ENCODE data around the gene BMP6.

The BMP6 gene

DNA sequence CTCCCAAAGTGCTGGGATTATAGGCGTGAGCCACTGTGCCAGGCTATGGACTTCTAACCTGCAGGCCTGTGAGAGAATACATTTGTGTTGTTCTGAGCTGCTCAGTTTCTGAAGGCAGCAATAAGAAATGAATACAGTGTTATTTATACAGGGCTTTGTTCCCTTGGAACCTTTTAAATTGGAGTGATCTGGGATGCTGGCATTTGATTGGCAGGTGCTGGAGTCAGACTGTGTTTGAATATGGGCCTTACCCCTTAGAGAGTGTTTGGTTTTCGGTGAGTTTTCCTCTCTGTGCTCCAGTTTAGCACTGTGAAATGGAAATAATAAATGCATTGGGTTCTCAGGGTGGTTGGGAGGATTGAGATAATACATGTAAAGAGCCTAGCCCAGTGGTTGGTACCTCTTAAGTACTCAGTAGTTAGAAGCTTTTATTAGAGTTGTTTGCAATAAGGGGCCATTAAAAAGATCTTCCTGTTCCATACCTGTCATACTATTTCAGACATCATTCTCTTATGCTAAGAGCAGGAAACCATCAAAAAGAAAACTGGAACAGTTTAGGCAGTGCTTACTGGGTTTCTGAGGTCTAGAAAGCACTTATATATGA is 22.1 kb downstream of the BMP6 start:
- peak; percentile 31 for DNase-seq

DNA sequence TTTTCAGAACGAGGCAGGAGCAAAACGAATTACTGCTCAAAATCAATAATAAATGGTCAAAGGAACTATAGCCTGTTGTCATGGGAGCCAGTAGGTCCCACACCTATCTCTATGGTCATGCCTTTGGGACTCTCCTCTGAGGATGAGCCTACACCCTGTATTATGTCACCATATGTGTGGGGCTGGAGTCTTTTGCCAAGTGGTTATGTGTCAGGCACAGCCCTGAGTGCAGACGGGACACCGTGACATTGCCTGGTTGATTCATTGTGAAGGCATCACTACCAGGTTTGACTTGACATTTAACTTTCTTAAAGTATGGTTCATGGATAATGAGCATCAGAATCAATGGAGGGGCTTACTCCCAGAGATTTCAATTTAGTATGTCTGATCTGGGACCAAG is 23.6 kb downstream of the BMP6 start:
- DNase-seq, result no peak

- no peak for DNase-seq
Measured at GRCh38 chr6:7750197-7750596, 24.3 kb downstream of the BMP6 start.

DNA sequence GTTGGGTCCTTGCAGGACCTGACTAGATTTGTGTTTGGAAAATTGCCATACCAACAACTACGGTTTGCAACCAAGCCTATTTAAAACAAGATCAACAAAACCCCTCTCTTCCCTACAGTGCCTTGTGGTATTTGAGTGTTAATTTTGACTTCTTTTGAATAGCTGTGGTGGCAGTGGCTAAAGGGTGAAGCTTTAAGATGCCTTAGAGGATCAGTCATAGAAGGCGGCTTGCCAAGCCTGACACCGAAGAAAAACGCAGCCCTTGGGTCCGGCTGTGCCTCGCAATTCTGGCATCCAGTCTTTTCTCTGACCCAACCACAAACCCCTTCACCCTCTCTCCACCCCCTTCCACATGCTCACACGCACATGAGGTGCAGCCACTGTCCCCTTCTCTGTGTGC is 32.6 kb downstream of the BMP6 start:
- DNase-seq, result no peak

DNA sequence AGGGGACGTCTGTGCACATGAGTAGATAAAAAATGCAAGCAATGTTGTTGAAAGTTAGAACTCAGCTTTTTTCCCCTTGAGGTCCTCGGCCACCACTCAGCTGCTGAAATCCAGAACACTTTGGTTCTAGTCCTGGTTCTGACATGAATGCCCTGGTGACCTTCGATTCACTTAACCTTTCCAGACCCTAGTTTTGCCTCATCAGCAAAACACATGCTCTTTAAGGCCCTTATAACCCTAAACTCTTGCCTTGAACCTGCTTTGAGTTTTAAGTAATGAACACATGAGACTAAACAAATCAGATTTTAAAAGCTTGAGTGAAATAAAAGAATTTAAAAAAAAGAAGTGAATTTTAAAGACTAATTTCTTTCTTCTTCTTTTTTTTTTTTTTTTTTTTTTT is 33.4 kb downstream of the BMP6 start:
- no peak for DNase-seq

- no peak for DNase-seq
Measured at GRCh38 chr6:7761051-7761450, 35.2 kb downstream of the BMP6 start.

GRCh38 chr6:7762760-7763159 is 36.9 kb downstream of the BMP6 start:
- DNase-seq, result no peak

- DNase-seq, result peak; percentile 75
Measured at GRCh38 chr6:7763881-7764280, 38.0 kb downstream of the BMP6 start.

GRCh38 chr6:7765575-7766325 is 39.9 kb downstream of the BMP6 start:
- no peak for DNase-seq

DNA sequence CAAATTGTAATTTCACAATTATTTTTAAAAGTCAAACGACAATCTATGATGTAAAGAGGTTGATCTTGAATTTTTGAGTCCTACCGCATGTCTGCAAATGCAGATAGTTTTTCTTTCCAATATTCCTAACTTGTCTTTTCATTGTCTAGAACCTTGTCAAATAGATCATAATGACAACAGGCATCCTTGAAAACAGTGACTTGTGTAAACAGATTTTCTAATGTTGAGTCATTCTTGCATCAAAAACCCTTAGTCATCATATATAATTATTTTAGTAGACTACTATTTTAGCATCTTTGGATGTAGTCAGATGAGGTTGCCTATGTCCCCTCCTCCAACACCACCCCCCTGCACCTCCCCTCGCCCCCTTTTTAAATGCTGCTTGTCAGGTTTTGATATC is 43.8 kb downstream of the BMP6 start:
- no peak for DNase-seq

DNA sequence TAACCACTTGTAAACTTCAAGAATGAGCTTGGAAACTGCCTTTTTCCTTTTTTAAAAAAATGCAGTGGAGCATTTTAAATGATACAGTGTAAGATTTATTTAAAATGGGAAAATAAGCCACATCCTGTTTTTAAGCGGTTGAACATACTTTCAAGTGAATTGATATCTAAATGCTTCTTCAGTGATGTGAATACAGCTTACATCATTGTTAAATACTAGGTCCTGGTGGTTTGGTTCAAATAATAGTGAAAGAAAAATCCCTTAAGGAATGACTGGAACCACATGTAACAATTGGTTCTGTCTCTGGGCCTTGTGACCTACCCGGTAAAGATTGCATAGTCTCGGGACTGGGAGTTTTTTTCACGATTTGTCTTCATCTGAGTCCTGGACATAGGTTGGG is 44.2 kb downstream of the BMP6 start:
- DNase-seq, result no peak

- no peak for DNase-seq
Measured at GRCh38 chr6:7770601-7771000, 44.7 kb downstream of the BMP6 start.

GRCh38 chr6:7773322-7773721 is 47.4 kb downstream of the BMP6 start:
- no peak for DNase-seq

DNA sequence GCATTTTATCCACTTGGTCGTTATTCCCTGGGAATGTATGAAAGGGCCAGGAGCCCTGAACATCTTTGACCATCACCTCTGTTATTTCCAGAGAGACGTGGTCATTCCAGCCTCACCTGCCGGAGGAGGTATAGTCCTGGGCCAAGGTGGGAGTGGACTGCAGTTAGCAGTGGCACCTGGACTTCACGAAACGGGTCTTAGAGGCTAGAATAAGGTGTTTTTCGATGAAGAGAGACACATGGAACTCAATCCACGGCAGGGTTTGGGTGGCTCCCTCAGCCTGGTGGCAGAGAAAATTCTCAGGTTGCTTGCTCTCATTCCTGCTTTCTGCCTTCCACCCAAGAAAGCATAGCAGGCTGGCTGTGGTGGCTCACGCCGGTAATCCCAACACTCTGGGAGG is 48.0 kb downstream of the BMP6 start:
- DNase-seq, result no peak

DNA sequence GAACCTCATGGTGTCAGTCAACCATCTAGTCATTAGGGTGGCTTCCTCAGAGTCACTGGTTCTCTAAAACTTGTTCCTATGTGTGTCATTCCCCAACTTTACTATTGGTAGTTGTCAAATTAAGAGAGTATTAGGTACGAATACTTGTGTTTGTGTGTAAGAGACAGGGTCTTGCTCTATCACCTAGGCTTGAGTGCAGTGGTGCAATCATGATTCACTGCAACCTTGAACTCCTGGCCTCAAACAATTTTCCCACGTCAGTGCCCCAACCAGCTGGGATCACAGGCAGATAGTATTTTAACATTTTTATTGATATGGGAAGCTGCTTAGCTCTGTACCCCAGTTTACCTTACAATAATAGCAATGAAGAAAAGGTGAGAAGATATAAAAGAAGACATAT is 50.6 kb downstream of the BMP6 start:
- no peak for DNase-seq

GRCh38 chr6:7777074-7777473 is 51.2 kb downstream of the BMP6 start:
- no peak for DNase-seq

DNA sequence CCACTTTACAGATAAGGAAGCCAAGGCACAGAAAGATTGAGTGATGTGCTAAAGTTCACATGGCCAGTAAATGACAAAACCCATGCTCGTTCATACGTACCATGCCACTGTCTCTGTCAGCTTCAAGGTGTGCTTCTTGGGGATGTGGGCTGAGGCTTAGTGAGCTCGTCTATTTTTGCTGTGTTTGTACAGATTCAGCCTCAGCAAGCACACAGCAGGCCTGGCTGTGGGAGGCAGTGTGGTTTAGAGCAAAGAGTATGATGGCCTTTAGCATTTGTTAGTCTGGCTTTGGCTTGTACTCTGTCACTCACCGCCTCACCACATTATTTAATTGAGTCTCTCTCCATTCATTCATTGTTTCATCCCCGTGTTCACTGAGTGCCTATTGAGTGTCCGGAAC is 55.3 kb downstream of the BMP6 start:
- DNase-seq, result no peak

DNA sequence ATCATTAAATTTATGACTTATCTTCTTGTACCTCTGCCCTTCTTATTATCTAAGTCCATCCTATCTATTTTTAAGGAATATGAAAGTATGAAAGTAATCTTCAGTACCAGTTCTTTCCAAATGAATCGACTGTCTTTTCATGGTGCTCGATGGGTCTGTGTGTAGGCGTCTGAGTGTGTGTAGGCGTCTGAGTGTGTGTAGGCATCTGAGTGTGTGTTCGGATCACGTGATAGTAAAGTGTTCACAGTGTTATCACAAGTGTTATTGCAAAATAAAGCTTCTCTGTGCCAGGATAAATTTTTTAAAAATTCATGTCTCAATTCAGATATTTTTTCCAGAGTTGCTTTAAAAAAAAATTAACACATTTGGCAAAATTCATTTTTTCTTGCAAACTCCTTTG is 58.3 kb downstream of the BMP6 start:
- no peak for DNase-seq

- no peak for DNase-seq
Measured at GRCh38 chr6:7784706-7785105, 58.8 kb downstream of the BMP6 start.

DNA sequence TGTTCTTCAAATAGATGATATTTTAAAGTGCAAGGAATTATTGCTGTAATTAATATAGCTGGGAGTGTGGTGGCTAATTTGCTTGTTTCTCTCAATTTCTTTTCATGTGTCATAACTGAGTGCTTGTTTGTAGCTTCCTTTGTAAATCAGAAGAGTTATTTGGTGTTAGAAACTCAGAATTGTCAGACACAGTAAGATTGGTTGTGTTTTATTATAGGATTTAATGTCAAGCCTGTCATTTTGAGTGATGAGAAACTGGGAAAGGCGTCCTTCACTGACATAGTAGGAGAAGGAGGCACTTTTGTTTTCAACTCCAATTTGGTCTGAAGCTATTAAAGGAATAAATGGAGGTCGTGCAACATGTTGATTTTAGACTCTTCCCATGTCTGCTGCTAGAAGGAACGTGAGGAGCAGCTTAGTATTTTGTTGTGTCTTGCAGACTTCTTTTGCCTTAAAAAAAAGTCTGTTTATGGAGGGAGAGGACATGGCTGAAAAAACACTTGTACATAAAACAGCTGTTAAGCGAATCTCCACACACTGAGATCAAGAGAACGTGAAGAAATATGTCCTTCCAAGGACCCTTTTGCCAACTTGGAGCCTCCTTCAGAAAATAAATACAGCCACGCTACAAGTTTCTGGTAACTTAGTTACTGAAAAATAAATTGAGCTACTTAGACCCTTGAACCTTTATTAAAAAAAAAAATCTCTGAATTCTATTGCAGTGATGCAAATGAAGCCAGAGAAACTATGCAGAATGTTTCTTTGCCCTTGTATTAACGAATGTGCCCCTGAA is 59.5 kb downstream of the BMP6 start:
- peak; percentile 69 for DNase-seq

DNA sequence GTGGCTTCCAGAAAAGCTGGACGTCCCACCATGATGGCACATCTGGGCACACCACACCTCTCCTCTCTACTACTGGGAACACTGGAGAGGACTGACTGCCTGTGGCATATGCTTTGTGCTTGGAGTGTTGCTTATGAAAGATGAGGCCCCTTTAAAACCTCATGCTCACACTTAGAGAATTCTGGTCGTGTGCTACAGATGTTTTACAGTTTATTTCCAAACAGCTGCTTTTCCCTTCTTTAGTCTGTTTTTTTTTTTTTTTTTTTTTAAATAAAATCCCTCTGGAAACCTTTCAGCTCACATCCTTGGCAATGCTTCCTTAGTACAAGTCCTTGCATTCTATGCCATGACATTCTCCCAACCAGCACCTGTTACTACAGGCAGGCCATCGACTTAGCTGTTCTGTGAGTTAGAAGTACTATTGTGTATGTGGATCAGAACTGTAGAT is 60.3 kb downstream of the BMP6 start:
- no peak for DNase-seq

DNA sequence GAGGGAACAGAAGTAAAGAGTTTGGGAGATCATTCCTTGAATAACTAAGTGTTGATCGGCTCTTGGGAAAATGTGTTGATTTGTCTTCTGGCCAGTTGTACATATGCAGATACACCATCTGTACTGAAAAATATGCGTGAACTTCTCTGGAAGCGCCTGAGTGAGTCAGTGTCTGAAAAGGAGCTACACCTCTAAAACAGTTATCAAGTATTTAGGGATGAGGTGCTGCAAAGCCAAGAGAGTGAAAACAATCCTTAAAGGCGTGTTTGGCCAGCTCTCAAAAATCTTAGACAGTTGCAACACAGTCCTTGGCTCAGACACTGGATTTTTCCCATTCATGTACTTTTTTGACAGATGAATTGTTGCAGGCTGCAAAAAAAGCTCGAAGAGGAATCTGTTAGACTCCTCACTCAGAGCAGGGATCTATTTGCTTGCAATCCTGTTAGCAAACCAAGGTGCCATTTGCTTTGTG is 61.3 kb downstream of the BMP6 start:
- no peak for DNase-seq

DNA sequence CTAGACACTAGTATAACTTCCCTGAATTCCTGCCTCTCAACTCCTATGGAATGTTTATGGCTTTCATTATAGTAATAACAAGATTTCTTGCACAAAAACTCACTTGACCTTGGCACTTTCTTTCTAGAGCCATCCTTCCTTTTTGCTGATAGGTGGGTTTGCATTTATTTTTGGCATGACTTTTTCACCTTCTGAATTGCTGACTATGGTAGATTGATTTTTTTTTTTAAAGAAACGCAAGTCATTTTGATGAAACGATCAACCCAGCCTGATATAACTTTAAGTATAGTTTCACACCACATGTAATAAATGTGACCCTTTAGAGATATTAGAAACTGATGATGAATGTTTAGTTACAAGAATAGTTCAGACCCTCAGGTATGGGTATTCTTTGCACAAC is 61.8 kb downstream of the BMP6 start:
- DNase-seq, result no peak

GRCh38 chr6:7794509-7794908 is 68.6 kb downstream of the BMP6 start:
- no peak for DNase-seq

Data from NCI-H2227 treated with DMSO at 0.1 percent for 48 hours (cell line).